ENCODE measurements around the gene SLC25A23. TPM values are rescaled to one million over a fixed set of nuclear protein-coding genes. Genes with fewer than 3 reads are reported as not detected.
A peak's percentile ranks its signal among the peaks of the same experiment; 100 is the strongest.
"Not testable (repeated sequence)": the region's sequence is repeated elsewhere in the genome, so short reads cannot be mapped to it uniquely, and the experiment has no call there.

Gene SLC25A23
- polyA plus RNA-seq, 3 donors from 2014 or later, result 0.61 to 14.7 (median 4.1) TPM

GRCh38 chr19:6406401-6406800 lies 53.2 kb downstream of the SLC25A23 start:
- peaks cover 0 to 2% (median 0%) of the 10 kb centered on the region in 3 donors for H3K27me3 Mint-ChIP-seq (ENCODE audit: low read depth in 3 of 3)
- H3K4me1 Mint-ChIP-seq, result no peaks in the 10 kb centered on the region
- no peak overlapping the region for H3K27ac Mint-ChIP-seq
- H3K36me3 Mint-ChIP-seq, result peaks cover 0 to 4% (median 0%) of the 10 kb centered on the region in 3 donors
- no peaks in the 10 kb centered on the region for H3K9me3 Mint-ChIP-seq
- no peak for DNase-seq
- no peak overlapping the region for H3K4me3 Mint-ChIP-seq

DNA sequence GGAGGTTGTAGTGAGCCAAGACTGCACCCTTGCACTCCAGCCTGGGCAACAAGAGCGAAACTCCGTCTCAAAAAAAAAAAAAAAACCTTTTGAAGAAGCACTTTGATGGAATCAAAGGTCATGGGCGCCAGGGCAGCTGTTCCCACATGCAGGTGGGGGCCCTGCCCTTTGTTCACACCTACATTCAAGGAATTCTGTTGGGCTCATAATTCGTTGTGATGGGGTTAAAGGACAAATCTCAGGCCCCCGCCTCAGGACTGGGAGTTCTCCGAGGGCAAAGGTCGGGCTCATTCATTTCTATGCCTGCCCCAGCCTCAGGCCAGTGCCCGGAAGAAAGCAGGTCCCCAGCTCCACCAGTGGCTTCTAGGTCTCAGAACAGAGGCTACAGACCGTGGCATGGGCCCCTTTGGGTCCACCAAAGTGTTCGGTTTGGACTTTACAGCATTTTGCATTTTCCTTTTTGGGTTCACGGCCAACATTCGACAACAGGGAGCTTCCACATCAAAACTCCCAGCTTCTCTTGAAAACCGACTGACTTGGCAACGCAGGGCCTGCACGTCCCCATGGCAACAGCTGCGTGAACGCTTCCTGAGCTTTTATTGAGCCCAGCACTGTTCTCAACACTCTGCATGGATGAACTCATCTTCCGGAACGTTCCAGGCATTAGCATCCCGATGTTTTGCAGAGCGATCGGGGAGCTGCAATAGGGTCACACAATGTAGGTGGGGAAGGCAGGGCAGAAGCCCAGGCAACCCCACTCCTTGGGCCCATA lies 56.6 kb downstream of the SLC25A23 start:
- H3K9me3 Mint-ChIP-seq, result no peaks in the 10 kb centered on the region

GRCh38 chr19:6402058-6402457 lies 57.5 kb downstream of the SLC25A23 start:
- no peak for DNase-seq
- peaks cover 0 to 2% (median 0%) of the 10 kb centered on the region in 3 donors for H3K27me3 Mint-ChIP-seq (ENCODE audit: low read depth in 3 of 3)
- no peak overlapping the region for H3K4me3 Mint-ChIP-seq
- H3K9me3 Mint-ChIP-seq, result no peaks in the 10 kb centered on the region
- no peak overlapping the region for H3K27ac Mint-ChIP-seq
- H3K4me1 Mint-ChIP-seq, result no peaks in the 10 kb centered on the region
- peaks cover 0 to 4% (median 0%) of the 10 kb centered on the region in 3 donors for H3K36me3 Mint-ChIP-seq

More for the DNA sequence above, 56.6 kb downstream of the SLC25A23 start:
- no peak overlapping the region for H3K4me3 Mint-ChIP-seq
- no peaks in the 10 kb centered on the region for H3K4me1 Mint-ChIP-seq
- no peak overlapping the region for H3K27ac Mint-ChIP-seq
- no peak for DNase-seq
- peaks cover 0 to 2% (median 0%) of the 10 kb centered on the region in 3 donors for H3K27me3 Mint-ChIP-seq (ENCODE audit: low read depth in 3 of 3)
- H3K36me3 Mint-ChIP-seq, result peaks cover 0 to 4% (median 0%) of the 10 kb centered on the region in 3 donors

DNA sequence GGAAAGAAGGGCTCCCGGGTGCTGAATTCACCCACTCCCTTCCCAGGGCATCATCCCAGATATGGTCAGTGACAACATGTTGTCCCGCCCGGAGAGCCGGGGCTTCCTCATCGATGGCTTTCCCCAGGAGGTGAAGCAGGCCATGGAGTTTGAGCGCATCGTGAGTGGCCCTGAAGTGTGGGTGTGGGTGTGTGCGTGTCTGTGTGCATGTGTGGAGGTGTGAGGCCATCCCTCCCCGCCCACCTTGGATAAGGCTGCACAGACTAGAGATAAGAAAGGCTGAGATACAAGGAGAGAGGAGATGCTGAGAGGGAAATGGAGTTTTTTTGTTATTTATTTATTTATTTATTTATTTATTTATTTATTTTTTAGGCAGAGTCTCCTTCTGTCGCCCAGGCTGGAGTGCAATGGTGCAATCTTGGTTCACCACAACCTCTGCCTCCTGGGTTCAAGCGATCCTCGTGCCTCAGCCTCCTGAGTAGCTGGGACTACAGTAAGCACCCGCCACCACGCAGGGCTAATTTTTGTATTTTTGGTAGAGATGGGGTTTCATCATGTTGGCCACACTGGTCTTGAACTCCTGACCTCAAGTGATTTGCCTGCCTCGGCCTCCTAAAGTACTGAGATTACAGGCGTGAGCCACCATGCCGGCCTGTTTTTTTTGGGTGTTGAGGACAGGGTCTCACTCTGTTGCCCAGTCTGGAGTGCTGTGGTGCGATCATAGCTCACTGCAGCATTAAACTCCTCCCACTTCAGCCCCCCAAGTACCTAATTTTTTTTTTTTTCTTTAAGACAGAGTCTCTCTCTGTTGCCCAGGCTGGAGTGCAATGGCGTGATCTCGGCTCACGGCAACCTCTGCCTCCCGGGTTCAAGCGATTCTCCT lies 59.3 kb downstream of the SLC25A23 start:
- not testable (repeated sequence) for DNase-seq; H3K36me3 Mint-ChIP-seq; H3K27me3 Mint-ChIP-seq (ENCODE audit: low read depth in 3 of 3); H3K9me3 Mint-ChIP-seq; H3K4me1 Mint-ChIP-seq; H3K27ac Mint-ChIP-seq; H3K4me3 Mint-ChIP-seq

GRCh38 chr19:6396305-6396704 lies 63.3 kb downstream of the SLC25A23 start:
- Mint-ChIP-seq H3K4me3 (no peak overlapping the region), H3K4me1 (peaks cover 24 to 26% of the 10 kb centered on the region in 2 donors), H3K9me3 (no peaks in the 10 kb centered on the region), H3K36me3 (no peaks in the 10 kb centered on the region), H3K27me3 (ENCODE audit: low read depth in 3 of 3) (peaks cover 9 to 11% (median 10%) of the 10 kb centered on the region in 3 donors), H3K27ac (no peak overlapping the region)
- no peak for DNase-seq

GRCh38 chr19:6394831-6395230 lies 64.8 kb downstream of the SLC25A23 start:
- H3K27me3 Mint-ChIP-seq (ENCODE audit: low read depth in 3 of 3), result peaks cover 8 to 11% (median 9%) of the 10 kb centered on the region in 3 donors
- DNase-seq, result no peak
- peaks cover 0 to 4% (median 0%) of the 10 kb centered on the region in 3 donors for H3K36me3 Mint-ChIP-seq
- H3K4me3 Mint-ChIP-seq, result peak overlapping the region; percentile 58 to 98 (median 97)
- peak overlapping the region; percentile 57 to 98 (median 85) for H3K27ac Mint-ChIP-seq
- H3K4me1 Mint-ChIP-seq, result peaks cover 29 to 30% of the 10 kb centered on the region in 2 donors
- H3K9me3 Mint-ChIP-seq, result no peaks in the 10 kb centered on the region

- H3K4me1 Mint-ChIP-seq, result peaks cover 29 to 30% of the 10 kb centered on the region in 2 donors
- DNase-seq, result no peak
- peak overlapping the region; percentile 95 to 98 (median 97) for H3K4me3 Mint-ChIP-seq
- peak overlapping the region; percentile 95 to 98 (median 97) for H3K27ac Mint-ChIP-seq
- peaks cover 8 to 13% (median 9%) of the 10 kb centered on the region in 3 donors for H3K27me3 Mint-ChIP-seq (ENCODE audit: low read depth in 3 of 3)
- peaks cover 0 to 4% (median 0%) of the 10 kb centered on the region in 3 donors for H3K36me3 Mint-ChIP-seq
- H3K9me3 Mint-ChIP-seq, result no peaks in the 10 kb centered on the region
Observed at GRCh38 chr19:6393983-6394412, 65.6 kb downstream of the SLC25A23 start.

GRCh38 chr19:6393074-6393982 lies 66.3 kb downstream of the SLC25A23 start, which contains the start of gene GTF2F1:
TSS of gene GTF2F1 (minus strand) at chr19:6393164. CDS start at chr19:6392995, 169 bp downstream.
- Mint-ChIP-seq H3K9me3 (no peaks in the 10 kb centered on the region), H3K27ac (peak within 1 kb of the TSS; percentile 95 to 98 (median 97)), H3K4me1 (peaks cover 29 to 30% of the 10 kb centered on the region in 2 donors), H3K27me3 (ENCODE audit: low read depth in 3 of 3) (peaks cover 8 to 13% (median 11%) of the 10 kb centered on the region in 3 donors), H3K36me3 (peaks cover 0 to 7% (median 0%) of the 10 kb centered on the region in 3 donors), H3K4me3 (peak within 1 kb of the TSS; percentile 95 to 98 (median 97))
- DNase-seq, result peak; percentile 93 to 94 (median 94)

GRCh38 chr19:6392221-6393073 lies 67.1 kb downstream of the SLC25A23 start:
- Mint-ChIP-seq H3K4me3 (peak overlapping the region; percentile 95 to 98 (median 97)), H3K9me3 (no peaks in the 10 kb centered on the region), H3K27ac (peak overlapping the region; percentile 95 to 98 (median 97)), H3K36me3 (peaks cover 0 to 8% (median 0%) of the 10 kb centered on the region in 3 donors), H3K4me1 (peaks cover 29 to 30% of the 10 kb centered on the region in 2 donors), H3K27me3 (ENCODE audit: low read depth in 3 of 3) (peaks cover 8 to 13% (median 11%) of the 10 kb centered on the region in 3 donors)
- no peak for DNase-seq
